ENCODE results near the gene IGFBP5.

GRCh38 chr2:216636551-216637450, 58.5 kb downstream of the IGFBP5 start:
- TF ChIP-seq CTCF (IDR thresholded peaks at IDR 0.05 in 2 of 3, conservative IDR thresholded peaks at IDR 0.05 in 1 of 3; ENCODE audit: insufficient read depth in 2 of 3, low read depth in 1 of 3, low read length in 3 of 3) (no peak), RCOR1 (IDR thresholded peaks at IDR 0.05; ENCODE audit: borderline replicate concordance in 1 of 2, low read depth in 2 of 2, low read length in 2 of 2) (peak in 1 of 2 experiments; percentile 71; a peak in 1 of 4 replicates), POLR2A (conservative IDR thresholded peaks at IDR 0.05) (no peak), MTA1 (IDR thresholded peaks at IDR 0.05; ENCODE audit: borderline replicate concordance) (no peak), BRCA1 (IDR thresholded peaks at IDR 0.05) (no peak), BRCA1 (CRISPR knock-in tag; IDR thresholded peaks at IDR 0.05) (no peak), HDAC2 (IDR thresholded peaks at IDR 0.05) (no peak), SMAD4 (CRISPR knock-in tag; conservative IDR thresholded peaks at IDR 0.05) (no peak), EZH2 (IDR thresholded peaks at IDR 0.05; ENCODE audit: borderline replicate concordance, low read depth, low read length) (no peak), HINFP (tag; conservative IDR thresholded peaks at IDR 0.05; ENCODE audit: low read depth) (no peak), CREB3 (tag; conservative IDR thresholded peaks at IDR 0.05; ENCODE audit: low read depth) (no peak), ZNF282 (CRISPR knock-in tag; IDR thresholded peaks at IDR 0.05) (no peak), ZBTB1 (CRISPR knock-in tag; IDR thresholded peaks at IDR 0.05; ENCODE audit: borderline replicate concordance, low read depth) (no peak), ZZZ3 (IDR thresholded peaks at IDR 0.05) (no peak)

Measured in K562 (cell line).